ENCODE results near the gene ARID3C.
"Not testable (repeated sequence)": the region's sequence is repeated elsewhere in the genome, so short reads cannot be mapped to it uniquely, and the experiment has no call there.

ARID3C gene

DNA sequence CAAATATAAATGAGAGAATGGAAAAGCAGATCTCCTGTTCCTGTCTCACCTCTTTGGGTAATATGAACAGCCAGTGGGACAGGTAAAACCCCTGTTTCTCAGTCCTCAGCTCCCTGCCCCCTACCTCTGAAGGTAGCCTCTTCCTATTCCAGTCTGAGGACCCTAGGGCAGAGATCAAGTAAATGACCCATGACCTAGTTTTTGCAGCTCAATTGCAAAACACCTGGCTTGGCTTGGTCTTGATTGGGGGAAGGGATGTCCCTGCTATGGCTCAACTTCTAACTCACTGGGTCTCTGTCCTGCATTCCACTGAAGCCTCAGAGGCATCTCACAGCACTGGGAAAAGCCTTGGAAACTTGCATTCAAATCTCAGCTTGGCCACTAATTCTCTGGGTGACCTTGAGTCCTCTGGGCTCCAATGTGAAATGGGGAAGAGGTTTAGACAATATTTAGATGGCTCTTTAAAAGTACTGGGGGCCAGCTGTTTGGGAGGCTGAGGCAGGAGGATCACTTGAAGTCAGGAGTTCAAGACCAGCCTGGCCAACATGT is 16.0 kb upstream of the ARID3C start:
- TF ChIP-seq, protein P1, sequence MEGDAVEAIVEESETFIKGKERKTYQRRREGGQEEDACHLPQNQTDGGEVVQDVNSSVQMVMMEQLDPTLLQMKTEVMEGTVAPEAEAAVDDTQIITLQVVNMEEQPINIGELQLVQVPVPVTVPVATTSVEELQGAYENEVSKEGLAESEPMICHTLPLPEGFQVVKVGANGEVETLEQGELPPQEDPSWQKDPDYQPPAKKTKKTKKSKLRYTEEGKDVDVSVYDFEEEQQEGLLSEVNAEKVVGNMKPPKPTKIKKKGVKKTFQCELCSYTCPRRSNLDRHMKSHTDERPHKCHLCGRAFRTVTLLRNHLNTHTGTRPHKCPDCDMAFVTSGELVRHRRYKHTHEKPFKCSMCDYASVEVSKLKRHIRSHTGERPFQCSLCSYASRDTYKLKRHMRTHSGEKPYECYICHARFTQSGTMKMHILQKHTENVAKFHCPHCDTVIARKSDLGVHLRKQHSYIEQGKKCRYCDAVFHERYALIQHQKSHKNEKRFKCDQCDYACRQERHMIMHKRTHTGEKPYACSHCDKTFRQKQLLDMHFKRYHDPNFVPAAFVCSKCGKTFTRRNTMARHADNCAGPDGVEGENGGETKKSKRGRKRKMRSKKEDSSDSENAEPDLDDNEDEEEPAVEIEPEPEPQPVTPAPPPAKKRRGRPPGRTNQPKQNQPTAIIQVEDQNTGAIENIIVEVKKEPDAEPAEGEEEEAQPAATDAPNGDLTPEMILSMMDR (IDR thresholded peaks at IDR 0.05; ENCODE audit: insufficient read depth, low read length, poor library complexity, severe bottlenecking) = no peak
- Histone ChIP-seq H3K27me3 (replicated peaks; ENCODE audit: control insufficient read depth, insufficient read depth, low read length) (no peaks in the 10 kb centered on the region), H3K4me3 (replicated peaks; ENCODE audit: low read depth, low read length) (no peak overlapping the region), H3K36me3 (ENCODE audit: control insufficient read depth, insufficient read depth, low read length) (peaks cover 12% of the 10 kb centered on the region)
- DNase-seq (ENCODE audit: extremely low read depth, insufficient read length) = no peak

DNA sequence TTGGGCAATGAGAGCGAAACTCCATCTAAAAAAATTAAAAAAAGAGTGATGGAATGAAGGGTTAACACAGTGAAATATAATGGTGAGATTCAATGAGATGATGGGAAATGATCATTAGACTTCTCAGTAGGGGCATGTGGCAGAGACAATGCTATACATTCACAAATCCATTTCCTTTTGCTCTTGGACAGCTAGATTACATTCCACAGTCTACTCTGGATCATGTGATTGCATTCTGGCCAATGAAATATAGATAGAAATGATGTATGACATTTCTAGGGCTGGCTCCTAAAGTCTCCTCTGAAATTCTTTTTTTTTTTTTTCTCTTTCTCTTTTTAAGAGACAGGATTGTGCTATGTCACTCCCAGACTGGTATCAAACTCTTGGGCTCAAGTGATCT is 13.8 kb upstream of the ARID3C start:
- TF ChIP-seq, protein P1 (IDR thresholded peaks at IDR 0.05; ENCODE audit: insufficient read depth, low read length, poor library complexity, severe bottlenecking) = no peak
- Histone ChIP-seq H3K4me3 (replicated peaks; ENCODE audit: low read depth, low read length) (no peak overlapping the region), H3K27me3 (replicated peaks; ENCODE audit: control insufficient read depth, insufficient read depth, low read length) (no peaks in the 10 kb centered on the region), H3K36me3 (ENCODE audit: control insufficient read depth, insufficient read depth, low read length) (no peaks in the 10 kb centered on the region)
- no peak for DNase-seq (ENCODE audit: extremely low read depth, insufficient read length)

DNA sequence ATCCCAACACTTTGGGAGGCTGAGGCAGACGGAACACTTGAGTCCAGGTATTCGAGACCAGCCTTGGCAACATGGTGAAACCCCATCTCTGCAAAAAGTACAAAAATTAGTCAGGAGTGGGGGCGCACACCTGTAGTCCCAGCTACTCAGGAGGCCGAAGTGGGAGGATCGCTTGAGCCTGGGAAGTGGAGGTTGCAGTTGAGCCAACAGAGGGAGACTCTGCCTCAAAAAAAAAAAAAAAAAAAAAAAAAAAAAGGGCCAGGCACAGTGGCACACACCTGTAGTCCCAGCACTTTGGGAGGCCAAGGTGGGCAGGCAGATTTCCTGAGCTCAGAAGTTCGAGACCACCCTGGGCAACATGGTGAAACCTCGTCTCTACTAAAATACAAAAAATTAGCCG is 10.5 kb upstream of the ARID3C start:
- not testable (repeated sequence) for H3K4me3 ChIP-seq (replicated peaks; ENCODE audit: low read depth, low read length); H3K27me3 ChIP-seq (replicated peaks; ENCODE audit: control insufficient read depth, insufficient read depth, low read length); DNase-seq (ENCODE audit: extremely low read depth, insufficient read length); H3K36me3 ChIP-seq (ENCODE audit: control insufficient read depth, insufficient read depth, low read length)

DNA sequence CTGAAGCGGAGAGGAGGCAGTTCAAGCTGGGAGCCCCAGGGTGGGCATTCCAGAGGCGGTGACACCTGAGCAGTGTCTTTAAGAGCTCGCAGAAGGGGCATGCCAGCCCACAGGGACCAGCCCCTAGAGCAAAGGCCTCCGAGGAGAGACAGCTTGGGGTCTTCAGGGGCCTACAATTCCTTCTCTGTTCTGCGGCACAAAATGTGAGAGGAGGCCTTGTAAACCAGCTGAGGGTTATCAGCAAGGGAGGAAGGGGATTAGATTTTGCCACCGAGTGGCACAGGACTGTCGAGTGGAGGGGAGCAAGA is 9.2 kb upstream of the ARID3C start:
- no peaks in the 10 kb centered on the region; the same call in 1 of the 2 replicates for H3K36me3 ChIP-seq (ENCODE audit: control insufficient read depth, insufficient read depth, low read length)
- H3K27me3 ChIP-seq (replicated peaks; ENCODE audit: control insufficient read depth, insufficient read depth, low read length) = no peaks in the 10 kb centered on the region
- TF ChIP-seq, protein P1 (IDR thresholded peaks at IDR 0.05; ENCODE audit: insufficient read depth, low read length, poor library complexity, severe bottlenecking) = no peak
- no peak for DNase-seq (ENCODE audit: extremely low read depth, insufficient read length)
- peak overlapping the region; percentile 68 for H3K4me3 ChIP-seq (replicated peaks; ENCODE audit: low read depth, low read length)

DNA sequence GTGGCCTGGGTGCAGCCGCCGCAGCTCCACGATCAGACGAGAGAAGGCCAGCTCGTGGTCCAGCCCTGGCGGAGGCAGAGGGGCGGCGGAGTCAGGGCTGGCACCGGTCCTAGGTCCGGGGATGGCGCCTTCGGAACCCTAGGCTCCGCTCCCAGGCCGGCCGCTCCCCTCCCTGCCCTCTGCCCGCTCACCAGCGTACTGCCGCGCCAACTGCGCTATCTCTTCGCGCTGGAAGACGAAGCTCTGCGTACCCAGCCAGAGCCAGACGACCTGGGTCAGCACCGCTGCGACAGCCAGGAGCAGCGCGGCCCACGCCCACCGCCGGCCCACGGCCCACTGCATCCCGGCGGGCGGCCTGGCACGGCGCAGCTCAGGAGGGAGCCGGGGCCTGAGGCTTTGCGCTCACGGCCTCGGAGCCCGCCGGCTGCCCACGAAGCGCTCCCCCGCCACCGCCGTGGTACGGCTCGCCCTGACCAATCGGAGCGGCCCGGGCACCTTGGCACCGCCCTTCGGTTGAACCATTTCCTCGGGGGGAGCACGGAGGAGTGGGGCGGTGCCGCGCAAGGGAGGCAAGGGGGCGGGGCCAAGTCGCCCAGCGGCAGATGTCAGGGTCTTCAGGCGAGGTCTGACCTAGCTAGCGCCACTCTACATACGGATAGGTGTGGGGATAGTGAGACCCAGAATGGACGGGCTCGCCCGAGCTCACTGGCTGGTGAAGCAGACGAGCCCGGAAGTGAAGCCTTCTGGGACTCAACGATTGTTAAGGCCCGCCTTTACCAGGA is 8.7 kb upstream of the ARID3C start, which contains the start of gene SIGMAR1:
Gene SIGMAR1 (minus strand): TSS at position 432 of the 782 bp plus-strand sequence. CDS start 90 bp downstream, at position 342.
- peak; percentile 96 for DNase-seq (ENCODE audit: extremely low read depth, insufficient read length)
- no peaks in the 10 kb centered on the region; the same call in 1 of the 2 replicates for H3K36me3 ChIP-seq (ENCODE audit: control insufficient read depth, insufficient read depth, low read length)
- peak within 1 kb of the TSS; percentile 68 for H3K4me3 ChIP-seq (replicated peaks; ENCODE audit: low read depth, low read length)
- no peaks in the 10 kb centered on the region for H3K27me3 ChIP-seq (replicated peaks; ENCODE audit: control insufficient read depth, insufficient read depth, low read length)
- TF ChIP-seq, protein P1 (IDR thresholded peaks at IDR 0.05; ENCODE audit: insufficient read depth, low read length, poor library complexity, severe bottlenecking) = no peak

DNA sequence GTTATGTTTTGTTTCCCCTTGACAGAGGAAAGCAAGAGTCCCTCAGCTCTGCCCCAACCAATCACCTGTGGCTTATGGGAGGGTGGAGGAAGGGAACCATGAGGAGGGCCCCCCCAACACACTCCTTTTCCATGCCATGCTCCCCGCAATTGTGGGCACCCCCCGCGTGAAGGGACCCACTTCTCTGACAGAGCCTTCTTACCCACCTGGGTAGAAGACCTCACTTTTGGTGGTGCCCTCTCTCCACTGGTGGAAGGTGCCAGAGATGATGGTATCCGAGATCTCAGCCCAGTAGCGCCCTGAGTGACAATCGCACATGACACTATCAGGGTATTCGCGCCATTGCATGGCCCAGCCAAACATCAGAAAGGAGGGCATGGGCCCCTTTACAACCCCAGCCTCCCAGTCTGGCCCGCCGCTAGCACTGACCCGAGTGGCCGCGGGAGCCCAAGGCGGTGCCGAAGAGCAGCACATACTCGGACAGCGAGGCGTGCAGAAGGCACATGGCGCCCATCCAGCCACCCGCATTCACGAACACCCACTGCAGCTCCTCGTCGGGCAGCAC is 8.0 kb upstream of the ARID3C start:
- TF ChIP-seq, protein P1 (IDR thresholded peaks at IDR 0.05; ENCODE audit: insufficient read depth, low read length, poor library complexity, severe bottlenecking) = no peak
- Histone ChIP-seq H3K36me3 (ENCODE audit: control insufficient read depth, insufficient read depth, low read length) (no peaks in the 10 kb centered on the region; the same call in 1 of the 2 replicates), H3K27me3 (replicated peaks; ENCODE audit: control insufficient read depth, insufficient read depth, low read length) (no peaks in the 10 kb centered on the region), H3K4me3 (replicated peaks; ENCODE audit: low read depth, low read length) (peak overlapping the region; percentile 68)
- DNase-seq (ENCODE audit: extremely low read depth, insufficient read length) = no peak
